HepG2 (cell line): ENCODE data around the gene GRIK4. TPM values are rescaled to one million over a fixed set of nuclear protein-coding genes. Genes with fewer than 3 reads are reported as not detected.

ENCODE experiments used
- ATAC-seq: fragments of 200-7000 bp; cut with Tn5 transposase; 3 replicates; pipeline ENCODE4 v1.9.1; 2020; ENCODE audit warnings: mild to moderate bottlenecking, moderate library complexity
- BruUV-seq: library from RNA; stranded (reverse); fragments of 400-500 nt; replicated peaks from 2 replicates; lab custom pipeline; 2021; lab: Mats Ljungman, UMichigan
- CTCF ChIA-PET: fragments of 300-600 bp; formaldehyde crosslinking; extraction: SDS; loops from one replicate; lab custom pipeline; 2021; ENCODE audit warnings: low total read pairs, inconsistent platforms, low intra/inter-chr PET ratio; lab: Yijun Ruan, JAX
- POLR2A ChIA-PET: fragments of 350-600 bp; sonication (Branson Sonifier 250); formaldehyde crosslinking; loops from one replicate; lab custom pipeline; 2020; ENCODE audit warnings: antibody characterized with exemption, inconsistent platforms; lab: Yijun Ruan, JAX
- DNase-seq: peaks from one replicate; pipeline ENCODE4 v3.0.0-alpha.2; 2015; ENCODE audit warnings: low spot score
- FAIRE-seq: peaks from 3 replicates; lab custom pipeline; 2011; peaks lifted over from hg19 to GRCh38; lab: Jason Lieb, UNC
- H2AFZ ChIP-seq: one replicate; pipeline ENCODE4 v1.6.1; 2011; ENCODE audit warnings: low read length, inconsistent platforms
- H3K27ac ChIP-seq: fragments of 300-600 bp; 3 replicates; pipeline ENCODE4 v1.8.0; 2011; ENCODE audit warnings: mixed run types, mild to moderate bottlenecking, mixed read lengths, low read length, inconsistent platforms; ENCODE audit not compliant: insufficient read depth; ENCODE audit errors: extremely low read length
- H3K27me3 ChIP-seq, 2 experiments: fragments of 200-600 bp in 1 of 2; 2 replicates in 1 of 2; 3 replicates in 1 of 2; pipeline versions ENCODE4 v1.6.0 to v1.8.0; 2011; ENCODE audit warnings: low read length in 2 of 2, mild to moderate bottlenecking in 2 of 2, moderate library complexity in 2 of 2, inconsistent platforms in 1 of 2; ENCODE audit not compliant: insufficient read depth in 2 of 2, control insufficient read depth in 1 of 2
- H3K36me3 ChIP-seq, 2 experiments: fragments of 200-600 bp in 1 of 2; replicated peaks in 1 of 2; 2 replicates in 1 of 2; 3 replicates in 1 of 2; pipeline versions ENCODE4 v1.5.1 to v1.8.0; 2011; ENCODE audit warnings: low read length in 2 of 2, inconsistent platforms in 1 of 2; ENCODE audit not compliant: insufficient read depth in 2 of 2, control insufficient read depth in 1 of 2
- H3K4me1 ChIP-seq: 2 replicates; pipeline ENCODE4 v1.5.1; 2012; ENCODE audit warnings: low read length, inconsistent platforms; ENCODE audit not compliant: insufficient read depth
- H3K4me2 ChIP-seq: 2 replicates; pipeline ENCODE4 v1.6.0; 2011; ENCODE audit warnings: low read depth, low read length, inconsistent platforms
- H3K4me3 ChIP-seq, 3 experiments: fragments of 200-600 bp in 1 of 3; sonication (generic), shearing (Covaris generic) in 1 of 3; replicated peaks in 1 of 3; 2 replicates each; pipeline ENCODE4 v1.5.1; 2011 to 2016; ENCODE audit warnings: low read length in 3 of 3, inconsistent platforms in 2 of 3, low read depth in 2 of 3, mild to moderate bottlenecking in 2 of 3, control low read depth in 1 of 3, mixed read lengths in 1 of 3; ENCODE audit not compliant: insufficient read depth in 1 of 3
- H3K79me2 ChIP-seq: one replicate; pipeline ENCODE4 v1.6.1; 2011; ENCODE audit warnings: low read length, inconsistent platforms; ENCODE audit not compliant: insufficient read depth
- H3K9ac ChIP-seq: 2 replicates; pipeline ENCODE4 v1.6.0; 2011; ENCODE audit warnings: mild to moderate bottlenecking, low read depth, low read length, inconsistent platforms; ENCODE audit not compliant: insufficient read depth
- H3K9me3 ChIP-seq: 2 replicates; pipeline ENCODE4 v1.5.1; 2012; ENCODE audit warnings: mild to moderate bottlenecking, low read length
- H4K20me1 ChIP-seq: 2 replicates; pipeline ENCODE4 v1.6.0; 2011; ENCODE audit warnings: inconsistent platforms, mild to moderate bottlenecking, low read length, moderate library complexity; ENCODE audit not compliant: insufficient read depth
- HMG20B ChIP-seq: conservative IDR thresholded peaks from 2 replicates; pipeline ENCODE4 v1.6.1; 2016; ENCODE audit warnings: missing genetic modification reagents, missing compliant biosample characterization
- MED1 ChIP-seq: sonication (generic); formaldehyde crosslinking; IDR thresholded peaks from 2 replicates; pipeline ENCODE4 v1.4.0; 2020; ENCODE audit warnings: missing genetic modification reagents
- MEF2D ChIP-seq: sonication (generic); formaldehyde crosslinking; IDR thresholded peaks from 2 replicates; pipeline ENCODE4 v1.5.1; 2020; ENCODE audit warnings: mild to moderate bottlenecking, missing genetic modification reagents
- MTA1 ChIP-seq: sonication (generic); formaldehyde crosslinking; IDR thresholded peaks from 2 replicates; pipeline ENCODE4 v1.4.0; 2020; ENCODE audit warnings: missing genetic modification reagents, mild to moderate bottlenecking, borderline replicate concordance
- MYC ChIP-seq: sonication (generic); formaldehyde crosslinking; IDR thresholded peaks from 2 replicates; pipeline ENCODE4 v1.9.0; 2021; ENCODE audit warnings: missing genetic modification reagents, borderline replicate concordance
- POLR2AphosphoS2 ChIP-seq: IDR thresholded peaks from 2 replicates; pipeline ENCODE4 v1.6.1; 2011; ENCODE audit warnings: low read depth, low read length, improper control_type of control experiment
- RAD51 ChIP-seq: fragments of 450-650 bp; IDR thresholded peaks from 2 replicates; pipeline ENCODE4 v1.6.1; 2016; ENCODE audit warnings: borderline replicate concordance
- RNF2 ChIP-seq: fragments of 450-650 bp; conservative IDR thresholded peaks from 2 replicates; pipeline ENCODE4 v1.6.1; 2016; ENCODE audit warnings: low read depth
- SOX5 ChIP-seq: IDR thresholded peaks from 2 replicates; pipeline ENCODE4 v1.6.1; 2016; ENCODE audit warnings: borderline replicate concordance
- ZNF468 ChIP-seq: sonication (generic); formaldehyde crosslinking; IDR thresholded peaks from 2 replicates; pipeline ENCODE4 v1.8.0; 2022; ENCODE audit warnings: mild to moderate bottlenecking, moderate library complexity, missing genetic modification reagents
- ZNF589 ChIP-seq: sonication (generic); formaldehyde crosslinking; conservative IDR thresholded peaks from 2 replicates; pipeline ENCODE4 v1.8.0; 2022; ENCODE audit warnings: mild to moderate bottlenecking, moderate library complexity, missing genetic modification reagents
- ZNF703 ChIP-seq: sonication (generic); formaldehyde crosslinking; IDR thresholded peaks from 2 replicates; pipeline ENCODE4 v1.5.1; 2020; ENCODE audit warnings: missing genetic modification reagents, mild to moderate bottlenecking, moderate library complexity, borderline replicate concordance
- ZNF761 ChIP-seq: sonication (generic); formaldehyde crosslinking; conservative IDR thresholded peaks from 2 replicates; pipeline ENCODE4 v1.4.0; 2020; ENCODE audit warnings: mild to moderate bottlenecking, missing genetic modification reagents
- ZNF782 ChIP-seq: sonication (generic); formaldehyde crosslinking; IDR thresholded peaks from 2 replicates; pipeline ENCODE4 v1.4.0; 2020; ENCODE audit warnings: missing genetic modification reagents, mild to moderate bottlenecking, borderline replicate concordance
- WGBS: methylation state at CpG from one replicate; pipeline ENCODE4 v1.1.6; 2017; ENCODE audit warnings: low lambda C conversion rate; 5-methylcytosine and 5-hydroxymethylcytosine counted together
- in situ Hi-C: cut with HindIII; loops from 2 replicates; pipeline ENCODE4 v1.10.0; 2017; ENCODE audit warnings: low pct_unique_long_range_greater_than_20kb; ENCODE audit not compliant: extremely low pct_ligation_motif_present
- intact Hi-C: fragments of 100-400 bp; cut with micrococcal nuclease; formaldehyde crosslinking; loops from one replicate; pipeline ENCODE4 v1.10.0; 2022; ENCODE audit not compliant: unreplicated experiment
- polyA plus RNA-seq, 8 experiments: library from polyadenylated mRNA; depleted of rRNA in 3 of 8; stranded (reverse) in 7 of 8; unstranded in 1 of 8; fragments of >200 nt; fragmentation: Illumina TruSeq in 4 of 8; extraction: Trizol in 4 of 8; gene quantifications; 2 replicates each; pipeline versions ENCODE4 v1.2.1 to v1.2.3, GENCODE V29; 2011 to 2016; ENCODE audit warnings: low read depth in 4 of 8, missing spikeins in 1 of 8, mixed read lengths in 1 of 8; ENCODE audit not compliant: insufficient read depth in 1 of 8
- total RNA-seq, 5 experiments: library from RNA; depleted of rRNA; stranded (reverse); fragments of >200 nt; fragmentation: Illumina TruSeq; extraction: Trizol; gene quantifications; 2 replicates each; pipeline ENCODE4 v1.2.3, GENCODE V29; 2016; ENCODE audit warnings: low read depth in 1 of 5
- TF ChIP-seq, protein P1 (sequence below): sonication (generic); formaldehyde crosslinking; IDR thresholded peaks from 2 replicates; pipeline ENCODE4 v1.8.0; 2022; ENCODE audit warnings: missing genetic modification reagents, mild to moderate bottlenecking, borderline replicate concordance
- TF ChIP-seq, protein P2 (sequence below): sonication (generic); formaldehyde crosslinking; IDR thresholded peaks from 2 replicates; pipeline ENCODE4 v1.5.0; 2020; ENCODE audit warnings: mild to moderate bottlenecking, low read depth, missing genetic modification reagents, borderline replicate concordance
- TF ChIP-seq, protein P3 (sequence below): sonication (generic); formaldehyde crosslinking; IDR thresholded peaks from 2 replicates; pipeline ENCODE4 v1.8.0; 2022; ENCODE audit warnings: mild to moderate bottlenecking, missing genetic modification reagents

Gene GRIK4
- total and polyA plus RNA-seq, 2 of the 13 experiments (the other 11 are each of a cell fraction or from before 2014, with no cell fraction given) = 0.04 to 0.07 TPM

DNA sequence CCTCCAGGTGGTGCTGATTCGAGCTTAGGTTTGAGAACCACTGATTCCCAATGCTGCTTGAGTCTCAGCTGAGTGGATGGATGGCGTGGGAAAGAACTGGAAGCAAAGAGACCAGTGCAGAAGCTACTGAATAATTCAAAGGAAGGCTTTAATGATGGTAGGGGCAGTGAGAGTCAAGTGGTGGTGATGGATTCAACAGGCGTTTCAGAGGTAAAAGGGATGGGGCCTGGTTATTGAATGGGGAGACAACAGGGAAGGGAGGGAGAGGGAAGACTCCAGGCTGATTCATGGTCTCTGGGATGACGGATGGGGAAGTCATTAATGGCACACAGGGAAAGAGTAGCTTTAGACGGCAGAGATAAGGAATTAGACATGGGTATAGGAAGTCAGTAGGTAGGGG lies 408.0 kb downstream of the GRIK4 start:
- TF ChIP-seq, protein P1, sequence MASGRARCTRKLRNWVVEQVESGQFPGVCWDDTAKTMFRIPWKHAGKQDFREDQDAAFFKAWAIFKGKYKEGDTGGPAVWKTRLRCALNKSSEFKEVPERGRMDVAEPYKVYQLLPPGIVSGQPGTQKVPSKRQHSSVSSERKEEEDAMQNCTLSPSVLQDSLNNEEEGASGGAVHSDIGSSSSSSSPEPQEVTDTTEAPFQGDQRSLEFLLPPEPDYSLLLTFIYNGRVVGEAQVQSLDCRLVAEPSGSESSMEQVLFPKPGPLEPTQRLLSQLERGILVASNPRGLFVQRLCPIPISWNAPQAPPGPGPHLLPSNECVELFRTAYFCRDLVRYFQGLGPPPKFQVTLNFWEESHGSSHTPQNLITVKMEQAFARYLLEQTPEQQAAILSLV (CRISPR knock-in tag) = no peak
- TF ChIP-seq MYC (CRISPR knock-in tag) (no peak), ZNF761 (CRISPR knock-in tag) (no peak), ZNF703 (CRISPR knock-in tag) (no peak), RNF2 (no peak), RAD51 (no peak), POLR2AphosphoS2 (no peak), MED1 (CRISPR knock-in tag) (no peak), ZNF782 (CRISPR knock-in tag) (no peak), ZNF589 (CRISPR knock-in tag) (no peak), SOX5 (no peak), ZNF468 (CRISPR knock-in tag) (no peak), HMG20B (CRISPR knock-in tag) (no peak), MTA1 (CRISPR knock-in tag) (no peak), MEF2D (no peak)
- TF ChIP-seq, protein P2, sequence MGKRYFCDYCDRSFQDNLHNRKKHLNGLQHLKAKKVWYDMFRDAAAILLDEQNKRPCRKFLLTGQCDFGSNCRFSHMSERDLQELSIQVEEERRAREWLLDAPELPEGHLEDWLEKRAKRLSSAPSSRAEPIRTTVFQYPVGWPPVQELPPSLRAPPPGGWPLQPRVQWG (CRISPR knock-in tag) = no peak
- TF ChIP-seq, protein P3, sequence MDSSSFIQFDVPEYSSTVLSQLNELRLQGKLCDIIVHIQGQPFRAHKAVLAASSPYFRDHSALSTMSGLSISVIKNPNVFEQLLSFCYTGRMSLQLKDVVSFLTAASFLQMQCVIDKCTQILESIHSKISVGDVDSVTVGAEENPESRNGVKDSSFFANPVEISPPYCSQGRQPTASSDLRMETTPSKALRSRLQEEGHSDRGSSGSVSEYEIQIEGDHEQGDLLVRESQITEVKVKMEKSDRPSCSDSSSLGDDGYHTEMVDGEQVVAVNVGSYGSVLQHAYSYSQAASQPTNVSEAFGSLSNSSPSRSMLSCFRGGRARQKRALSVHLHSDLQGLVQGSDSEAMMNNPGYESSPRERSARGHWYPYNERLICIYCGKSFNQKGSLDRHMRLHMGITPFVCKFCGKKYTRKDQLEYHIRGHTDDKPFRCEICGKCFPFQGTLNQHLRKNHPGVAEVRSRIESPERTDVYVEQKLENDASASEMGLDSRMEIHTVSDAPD = no peak
- H3K27me3 ChIP-seq = peaks cover 0 to 1% of the 10 kb centered on the region in 2 experiments; a peak in 2 of 5 replicates
- no peaks in the 10 kb centered on the region for H3K79me2 ChIP-seq
- H3K36me3 ChIP-seq = no peaks in the 10 kb centered on the region
- H4K20me1 ChIP-seq = no peaks in the 10 kb centered on the region
- H3K4me1 ChIP-seq = no peaks in the 10 kb centered on the region
- no peak for DNase-seq
- no peak overlapping the region for H3K4me2 ChIP-seq
- FAIRE-seq = no peak
- H2AFZ ChIP-seq = no peak overlapping the region
- no peaks in the 10 kb centered on the region for H3K9me3 ChIP-seq
- BruUV-seq = no TSS peak
- ATAC-seq = no peak
- ChIA-PET POLR2A (no interaction called here), CTCF (no interaction called here)
- 28% methylated on average over 5 of the region's 5 CpGs for WGBS
- H3K27ac ChIP-seq = no peak overlapping the region
- in situ Hi-C loops (no loop called here), intact Hi-C loops (no loop called here)
- H3K9ac ChIP-seq = no peak overlapping the region
- no peak overlapping the region for H3K4me3 ChIP-seq
